NCI-H2107 treated with DMSO at 0.1 percent for 48 hours (cell line): ENCODE measurements around the gene MRPL9.
"Not testable (repeated sequence)": the region's sequence is repeated elsewhere in the genome, so short reads cannot be mapped to it uniquely, and the experiment has no call there.

Experiments used
- DNase-seq: peaks from one replicate; lab custom pipeline; 2025; ENCODE audit not compliant: unreplicated experiment; lab: John Stamatoyannopoulos, UW

MRPL9 gene

GRCh38 chr1:151787689-151788088 lies 24.4 kb upstream of the MRPL9 start:
- no peak for DNase-seq

DNA sequence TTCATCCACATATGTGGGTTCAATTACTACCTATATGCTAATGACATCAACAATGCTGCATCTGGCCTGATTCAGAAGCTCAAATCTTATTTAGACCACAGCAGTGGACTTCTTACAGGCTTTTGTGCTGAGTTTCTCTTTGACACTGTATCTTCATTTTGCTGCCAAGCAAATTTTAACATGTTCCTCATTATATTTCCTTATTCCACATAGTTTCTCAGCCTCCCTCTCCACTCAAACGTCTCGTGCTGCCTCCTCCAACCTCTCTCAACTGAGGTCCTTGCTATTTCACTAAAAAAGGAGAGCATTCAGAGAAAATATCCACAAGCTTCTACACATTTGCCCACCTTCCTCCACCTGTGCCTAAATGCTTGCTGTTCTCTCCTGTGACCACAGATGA lies 20.5 kb upstream of the MRPL9 start:
- DNase-seq: no peak

GRCh38 chr1:151782741-151783140 lies 19.4 kb upstream of the MRPL9 start:
- DNase-seq: no peak

GRCh38 chr1:151782026-151782425 lies 18.7 kb upstream of the MRPL9 start:
- not testable (repeated sequence) for DNase-seq

DNA sequence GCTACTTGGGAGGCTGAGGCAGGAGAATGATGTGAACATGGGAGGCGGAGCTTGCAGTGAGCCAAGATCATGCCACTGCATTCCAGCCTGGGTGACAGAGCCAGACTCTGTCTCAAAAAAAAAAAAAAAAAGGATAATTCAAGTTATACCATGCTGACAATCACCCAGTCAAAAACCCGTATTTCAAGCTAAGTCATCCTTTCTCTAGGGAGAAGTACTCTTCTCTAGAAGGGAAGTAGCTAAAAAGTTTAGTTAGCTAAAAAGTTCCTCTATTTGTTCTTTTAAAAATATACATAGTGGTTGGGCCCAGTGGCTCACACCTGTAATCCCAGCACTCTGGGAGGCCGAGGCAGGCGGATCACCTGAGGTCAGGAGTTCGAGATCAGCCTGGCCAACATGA lies 17.4 kb upstream of the MRPL9 start:
- not testable (repeated sequence) for DNase-seq

GRCh38 chr1:151779852-151780251 lies 16.6 kb upstream of the MRPL9 start:
- no peak for DNase-seq

GRCh38 chr1:151777317-151777716 lies 14.0 kb upstream of the MRPL9 start:
- no peak for DNase-seq

GRCh38 chr1:151776665-151777062 lies 13.4 kb upstream of the MRPL9 start:
- no peak for DNase-seq

GRCh38 chr1:151775894-151776664 lies 12.8 kb upstream of the MRPL9 start:
- no peak for DNase-seq

GRCh38 chr1:151774256-151774922 lies 11.1 kb upstream of the MRPL9 start:
- DNase-seq: no peak

DNA sequence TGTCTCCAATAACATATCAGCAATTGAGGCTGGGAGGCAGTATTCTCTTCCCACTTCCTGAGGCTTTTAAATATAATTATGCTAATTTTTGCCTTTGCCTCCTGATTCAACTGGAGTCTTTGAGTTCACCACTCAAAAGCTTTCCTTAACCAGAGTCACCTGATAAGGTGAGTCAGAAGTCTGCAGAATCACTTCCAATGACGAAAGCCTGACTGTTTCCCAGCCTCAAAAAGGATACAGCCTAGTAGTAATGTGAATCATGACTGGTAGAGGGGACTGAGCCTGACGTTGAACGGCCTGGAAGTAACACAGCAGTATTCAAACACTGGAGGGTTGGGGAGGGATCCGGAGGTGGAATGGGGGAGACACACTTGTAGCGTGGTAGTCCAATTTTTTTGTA lies 10.4 kb upstream of the MRPL9 start:
- no peak for DNase-seq

- DNase-seq: not testable (repeated sequence)
These were observed 6.0 kb upstream of the MRPL9 start for GRCh38 chr1:151769270-151769669.

DNA sequence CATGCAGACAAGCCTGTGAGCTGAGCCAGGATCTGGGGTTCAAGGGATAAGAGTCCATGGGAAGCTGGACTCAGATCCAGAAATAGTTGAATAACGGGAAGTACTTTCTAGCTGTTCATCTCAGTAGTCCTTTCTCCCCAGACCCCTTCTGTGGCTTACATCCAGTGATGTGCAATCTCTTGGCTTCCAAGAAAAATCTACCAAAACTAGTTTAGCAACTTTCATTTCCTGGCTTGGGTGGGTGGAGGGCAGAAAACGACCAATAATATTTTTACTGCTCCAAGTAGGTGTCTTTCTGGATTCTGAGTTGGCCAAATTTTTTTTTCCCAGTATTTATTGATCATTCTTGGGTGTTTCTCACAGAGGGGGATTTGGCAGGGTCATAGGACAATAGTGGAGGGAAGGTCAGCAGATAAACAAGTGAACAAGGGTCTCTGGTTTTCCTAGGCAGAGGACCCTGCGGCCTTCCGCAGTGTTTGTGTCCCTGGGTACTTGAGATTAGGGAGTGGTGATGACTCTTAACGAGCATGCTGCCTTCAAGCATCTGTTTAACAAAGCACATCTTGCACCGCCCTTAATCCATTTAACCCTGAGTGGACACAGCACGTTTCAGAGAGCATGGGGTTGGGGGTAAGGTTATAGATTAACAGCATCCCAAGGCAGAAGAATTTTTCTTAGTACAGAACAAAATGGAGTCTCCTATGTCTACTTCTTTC lies 5.2 kb upstream of the MRPL9 start:
- DNase-seq: not testable (repeated sequence)

DNA sequence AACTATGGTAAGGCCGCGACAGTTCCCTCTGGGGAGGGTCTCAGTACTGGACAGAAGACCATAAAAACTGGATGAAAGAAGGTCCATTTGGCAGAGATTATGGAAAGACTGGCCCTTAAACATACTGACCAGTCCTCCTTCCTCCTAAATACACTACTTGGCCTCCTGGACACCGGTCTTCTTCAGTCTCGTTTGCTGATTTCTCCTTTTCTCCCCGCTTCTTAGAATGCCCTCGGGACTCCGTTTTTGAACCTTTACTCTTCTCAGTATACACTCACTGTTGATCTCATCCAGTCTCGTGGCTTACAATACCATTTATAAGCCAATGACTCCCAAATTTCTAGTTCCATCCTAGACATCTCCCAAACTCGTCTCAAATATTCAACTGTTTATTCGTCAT lies 694 bp upstream of the MRPL9 start:
- DNase-seq: no peak

GRCh38 chr1:151760597-151761385 lies 2.5 kb downstream of the MRPL9 start:
- DNase-seq: no peak

GRCh38 chr1:151759241-151759640 lies 4.1 kb downstream of the MRPL9 start:
- no peak for DNase-seq

- no peak for DNase-seq
These were observed 7.0 kb downstream of the MRPL9 start for GRCh38 chr1:151756291-151756690.

- no peak for DNase-seq
These were observed 21.8 kb downstream of the MRPL9 start for GRCh38 chr1:151741516-151741915.

- no peak for DNase-seq
These were observed 23.5 kb downstream of the MRPL9 start for GRCh38 chr1:151739590-151740355.

GRCh38 chr1:151737479-151737878 lies 25.8 kb downstream of the MRPL9 start:
- no peak for DNase-seq
